SK-N-SH (cell line): ENCODE results near the gene RNF13. TPM values are rescaled to one million over a fixed set of nuclear protein-coding genes. Genes with fewer than 3 reads are reported as not detected.

ENCODE experiments used
- CTCF ChIA-PET: fragments of 300-600, 350-600 bp; formaldehyde crosslinking; extraction: SDS; loops from one replicate; lab custom pipeline; 2021; lab: Yijun Ruan, JAX
- POLR2A ChIA-PET: fragments of 350-600 bp; sonication (Branson Sonifier 250); formaldehyde crosslinking; extraction: SDS; loops from one replicate; lab custom pipeline; 2020; ENCODE audit warnings: antibody characterized with exemption, inconsistent platforms; lab: Yijun Ruan, JAX
- DNase-seq: peaks from one replicate; pipeline ENCODE4 v3.0.0; 2012
- H2AFZ ChIP-seq: fragments of 200-600 bp; sonication (generic); 2 replicates; pipeline ENCODE4 v1.8.1; 2016; ENCODE audit warnings: antibody characterized with exemption, mild to moderate bottlenecking, low read depth
- H3F3A ChIP-seq: fragments of 200-600 bp; sonication (generic); replicated peaks from 2 replicates; pipeline ENCODE3; 2016; ENCODE audit warnings: antibody characterized with exemption, mild to moderate bottlenecking; ENCODE audit not compliant: insufficient read depth
- H3K27ac ChIP-seq, 2 experiments: fragments of 200-500 bp in 1 of 2; fragments of 200-600 bp in 1 of 2; sonication (Bioruptor generic) in 1 of 2; sonication (generic), shearing (Covaris generic) in 1 of 2; 2 replicates each; pipeline versions ENCODE4 v1.5.1 to v1.6.1; 2014 to 2016; ENCODE audit warnings: low read depth in 2 of 2, inconsistent platforms in 1 of 2, low read length in 1 of 2, mild to moderate bottlenecking in 1 of 2, mixed read lengths in 1 of 2
- H3K27me3 ChIP-seq: fragments of 200-600 bp; sonication (generic), shearing (Covaris generic); 2 replicates; pipeline ENCODE4 v1.6.1; 2016; ENCODE audit warnings: mixed run types; ENCODE audit not compliant: insufficient read depth
- H3K36me3 ChIP-seq, 2 experiments: fragments of 200-500 bp in 1 of 2; fragments of 200-600 bp in 1 of 2; sonication (Bioruptor generic) in 1 of 2; sonication (generic) in 1 of 2; replicated peaks in 1 of 2; 2 replicates each; pipeline versions ENCODE3 to v1.5.1; 2014 to 2016; ENCODE audit warnings: low read length in 1 of 2, mild to moderate bottlenecking in 1 of 2; ENCODE audit not compliant: insufficient read depth in 2 of 2, control insufficient read depth in 1 of 2
- H3K4me1 ChIP-seq, 2 experiments: fragments of 200-500 bp in 1 of 2; fragments of 200-600 bp in 1 of 2; sonication (Bioruptor generic) in 1 of 2; sonication (generic), shearing (Covaris generic) in 1 of 2; 2 replicates each; pipeline versions ENCODE4 v1.5.1 to v1.6.1; 2014 to 2016; ENCODE audit warnings: low read depth in 1 of 2, low read length in 1 of 2, mixed run types in 1 of 2; ENCODE audit not compliant: insufficient read depth in 2 of 2, control insufficient read depth in 1 of 2
- H3K4me2 ChIP-seq: fragments of 200-600 bp; sonication (generic), shearing (Covaris generic); 2 replicates; pipeline ENCODE4 v1.6.1; 2017; ENCODE audit warnings: mixed run types
- H3K4me3 ChIP-seq, 2 experiments: fragments of 200-500 bp in 1 of 2; fragments of 200-600 bp in 1 of 2; sonication (Bioruptor generic) in 1 of 2; sonication (generic), shearing (Covaris generic) in 1 of 2; 2 replicates each; pipeline versions ENCODE4 v1.5.1 to v1.8.1; 2014 to 2016; ENCODE audit warnings: low read depth in 2 of 2, inconsistent platforms in 1 of 2, low read length in 1 of 2, mild to moderate bottlenecking in 1 of 2, mixed read lengths in 1 of 2, moderate library complexity in 1 of 2
- H3K79me2 ChIP-seq: fragments of 200-600 bp; sonication (generic); 2 replicates; pipeline ENCODE4 v1.8.1; 2017; ENCODE audit warnings: mild to moderate bottlenecking; ENCODE audit not compliant: insufficient read depth
- H3K9ac ChIP-seq: fragments of 200-600 bp; sonication (generic); 2 replicates; pipeline ENCODE4 v1.6.1; 2017; ENCODE audit warnings: mixed run types
- H3K9me2 ChIP-seq: fragments of 200-600 bp; sonication (generic); 2 replicates; pipeline ENCODE4 v1.6.1; 2017; ENCODE audit warnings: mixed run types
- H3K9me3 ChIP-seq: fragments of 200-600 bp; sonication (generic); 2 replicates; pipeline ENCODE4 v1.6.1; 2017; ENCODE audit warnings: mixed run types, mild to moderate bottlenecking, moderate library complexity
- H4K20me1 ChIP-seq: fragments of 200-600 bp; sonication (generic); 2 replicates; pipeline ENCODE4 v1.6.1; 2017; ENCODE audit warnings: mild to moderate bottlenecking, mixed run types; ENCODE audit not compliant: insufficient read depth
- CHD2 ChIP-seq: fragments of 150-350 bp; IDR thresholded peaks from 2 replicates; pipeline ENCODE4 v1.6.1; 2018; ENCODE audit warnings: low read length; ENCODE audit not compliant: partially characterized antibody
- ELF1 ChIP-seq: IDR thresholded peaks from 2 replicates; pipeline ENCODE4 v1.4.0; 2012
- EZH2phosphoT487 ChIP-seq: fragments of 200-600 bp; sonication (generic); IDR thresholded peaks from 2 replicates; pipeline ENCODE4 v1.6.1; 2017; ENCODE audit warnings: low read depth, mixed run types, mild to moderate bottlenecking, antibody characterized with exemption, moderate library complexity, borderline replicate concordance
- FOSL2 ChIP-seq: IDR thresholded peaks from 2 replicates; pipeline ENCODE4 v1.4.0; 2012; ENCODE audit warnings: low read depth, mild to moderate bottlenecking, moderate library complexity, borderline replicate concordance
- GATA2 ChIP-seq: sonication (generic); formaldehyde crosslinking; IDR thresholded peaks from 2 replicates; pipeline ENCODE4 v1.5.0; 2020; ENCODE audit warnings: mild to moderate bottlenecking, missing genetic modification reagents
- IRF3 ChIP-seq: fragments of 150-350 bp; IDR thresholded peaks from 2 replicates; pipeline ENCODE4 v1.6.1; 2016; ENCODE audit warnings: mild to moderate bottlenecking, low read depth, low read length
- MAX ChIP-seq: IDR thresholded peaks from 2 replicates; pipeline ENCODE4 v1.4.0; 2012; ENCODE audit warnings: low read depth
- MEF2A ChIP-seq: IDR thresholded peaks from 2 replicates; pipeline ENCODE4 v1.4.0; 2012; ENCODE audit warnings: low read depth, borderline replicate concordance
- NFIC ChIP-seq: IDR thresholded peaks from 2 replicates; pipeline ENCODE4 v1.4.0; 2012; ENCODE audit warnings: borderline replicate concordance
- NRF1 ChIP-seq: IDR thresholded peaks from 2 replicates; pipeline ENCODE4 v1.6.1; 2012; ENCODE audit warnings: low read depth, mild to moderate bottlenecking, low read length
- REST ChIP-seq: IDR thresholded peaks from 2 replicates; pipeline ENCODE4 v1.6.1; 2012; ENCODE audit warnings: mild to moderate bottlenecking, low read depth, low read length, moderate library complexity
- RFX5 ChIP-seq: IDR thresholded peaks from 2 replicates; pipeline ENCODE4 v1.6.1; 2012; ENCODE audit warnings: mild to moderate bottlenecking, improper control_type of control experiment, low read length
- SMC3 ChIP-seq: IDR thresholded peaks from 2 replicates; pipeline ENCODE4 v1.6.1; 2012; ENCODE audit warnings: low read depth, low read length, improper control_type of control experiment
- TCF12 ChIP-seq: IDR thresholded peaks from 2 replicates; pipeline ENCODE4 v1.4.0; 2012
- TEAD4 ChIP-seq: IDR thresholded peaks from 2 replicates; pipeline ENCODE4 v1.4.0; 2012; ENCODE audit warnings: mild to moderate bottlenecking, borderline replicate concordance; ENCODE audit not compliant: insufficient read depth
- USF2 ChIP-seq: fragments of 150-350 bp; IDR thresholded peaks from 2 replicates; pipeline ENCODE4 v1.6.1; 2017; ENCODE audit warnings: antibody characterized with exemption, low read length, low read depth, borderline replicate concordance
- YY1 ChIP-seq: IDR thresholded peaks from 2 replicates; pipeline ENCODE4 v1.4.0; 2012; ENCODE audit warnings: low read depth, mild to moderate bottlenecking
- WGBS: methylation state at CpG from one replicate; pipeline ENCODE4 v1.1.6; 2017; ENCODE audit warnings: low lambda C conversion rate; 5-methylcytosine and 5-hydroxymethylcytosine counted together
- polyA plus RNA-seq, 3 experiments: library from polyadenylated mRNA; depleted of rRNA; stranded (reverse); fragments of >200 nt; gene quantifications; 2 replicates each; pipeline ENCODE4 v1.2.3, GENCODE V29; 2012

The RNF13 gene
- polyA plus RNA-seq, 1 of the 3 experiments (the other 2 are of a cell fraction): 14.9 TPM

GRCh38 chr3:149781741-149782140 lies 31.3 kb upstream of the RNF13 start:
- H2AFZ ChIP-seq: no peak overlapping the region
- no peak overlapping the region for H3K27ac ChIP-seq
- H3K9ac ChIP-seq: no peak overlapping the region
- no peak for TF ChIP-seq REST
- no peak for TF ChIP-seq TEAD4
- TF ChIP-seq CHD2: no peak
- TF ChIP-seq IRF3: no peak
- no peak for TF ChIP-seq RFX5
- TF ChIP-seq MEF2A: no peak
- TF ChIP-seq NFIC: no peak
- TF ChIP-seq GATA2 (CRISPR knock-in tag): no peak
- no peak for TF ChIP-seq TCF12
- no peak for TF ChIP-seq FOSL2
- no peak for TF ChIP-seq MAX
- TF ChIP-seq USF2: no peak
- no peak for TF ChIP-seq EZH2phosphoT487
- TF ChIP-seq ELF1: no peak
- TF ChIP-seq NRF1: no peak
- TF ChIP-seq SMC3: no peak
- TF ChIP-seq YY1: no peak
- no peaks in the 10 kb centered on the region for H4K20me1 ChIP-seq
- DNase-seq: no peak
- ChIA-PET CTCF (interaction anchor here (1.1 to 2.4 kb wide), 3 partner anchors 9 to 27 kb away, joined by 3 to 16 read pairs (median 3); no protein-coding TSS in a partner anchor), POLR2A (no interaction called here)
- peaks cover 0 to 4% of the 10 kb centered on the region in 2 experiments; a peak in 1 of 4 replicates for H3K4me1 ChIP-seq
- H3K9me2 ChIP-seq: no peaks in the 10 kb centered on the region
- peaks cover 7% of the 10 kb centered on the region for H3F3A ChIP-seq
- no peaks in the 10 kb centered on the region for H3K36me3 ChIP-seq
- no peaks in the 10 kb centered on the region for H3K9me3 ChIP-seq
- H3K27me3 ChIP-seq: no peaks in the 10 kb centered on the region
- 98% methylated on average over 3 of the region's 3 CpGs for WGBS
- H3K79me2 ChIP-seq: no peaks in the 10 kb centered on the region
- H3K4me3 ChIP-seq: no peak overlapping the region
- no peak overlapping the region for H3K4me2 ChIP-seq
